ENCODE data around the gene GFI1B.

The GFI1B gene

GRCh38 chr9:133026426-133026825 lies 47.9 kb downstream of the GFI1B start:
- DNase-seq: no peak

- no peak for DNase-seq
These were observed 48.6 kb downstream of the GFI1B start for GRCh38 chr9:133027134-133027533.

GRCh38 chr9:133028221-133028620 lies 49.7 kb downstream of the GFI1B start:
- no peak for DNase-seq

- no peak for DNase-seq
These were observed 51.5 kb downstream of the GFI1B start for GRCh38 chr9:133029994-133030316.

- peak; percentile 99 for DNase-seq
These were observed 52.0 kb downstream of the GFI1B start, which contains the start of gene GTF3C5 for GRCh38 chr9:133030317-133031129. TSS of gene GTF3C5 (plus strand) at chr9:133030997. CDS start at chr9:133031012, 15 bp downstream.

- DNase-seq: no peak
These were observed 52.6 kb downstream of the GFI1B start for GRCh38 chr9:133031130-133031422.

- no peak for DNase-seq
These were observed 53.0 kb downstream of the GFI1B start for GRCh38 chr9:133031496-133031911.

- DNase-seq: no peak
These were observed 53.7 kb downstream of the GFI1B start for GRCh38 chr9:133032171-133032570.

GRCh38 chr9:133035669-133036068 lies 57.2 kb downstream of the GFI1B start:
- no peak for DNase-seq

GRCh38 chr9:133037775-133038515 lies 59.5 kb downstream of the GFI1B start:
- DNase-seq: no peak

- peak; percentile 39 for DNase-seq
These were observed 62.5 kb downstream of the GFI1B start for GRCh38 chr9:133040892-133041479.
